ENCODE results near the gene GCFC2. TPM values are rescaled to one million over a fixed set of nuclear protein-coding genes. Genes with fewer than 3 reads are reported as not detected.

GCFC2 gene
- total and polyA plus RNA-seq, 9 of the 15 experiments (the other 6 are each of a cell fraction or from before 2014, with no cell fraction given) = 10.5 to 40.6 (median 23.0) TPM

DNA sequence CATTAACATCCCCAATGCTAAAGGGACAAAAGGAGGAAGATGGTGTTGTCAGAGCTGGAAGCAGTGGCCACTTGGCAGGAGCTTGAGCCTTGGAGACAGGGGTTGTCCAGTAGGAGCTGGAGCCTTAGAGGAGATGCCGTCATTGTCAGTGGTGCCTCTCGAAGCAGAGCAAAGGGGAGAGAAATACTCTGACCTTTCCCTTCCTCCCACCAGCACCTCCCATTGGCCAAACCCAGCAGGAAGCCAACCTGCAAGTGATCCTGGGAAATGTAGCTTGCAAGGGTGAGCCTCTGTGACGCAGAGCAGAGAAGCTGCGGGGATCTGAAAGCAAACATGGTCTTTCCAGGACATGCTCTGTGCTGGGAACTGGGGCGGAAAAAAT is 97.9 kb downstream of the GCFC2 start:
- in situ Hi-C loops (cut with MboI) (loop anchor here (10.0 to 25.0 kb wide), 3 partner anchors 551 to 901 kb away; no protein-coding TSS in a partner anchor), intact Hi-C loops (cut with micrococcal nuclease) (no loop called here)
- no peak overlapping the region for H2AFZ ChIP-seq (ENCODE audit: low read depth, low read length)
- H3K9me1 ChIP-seq (ENCODE audit: control insufficient read depth, insufficient read depth, low read length) = no peaks in the 10 kb centered on the region
- no peak for DNase-seq (ENCODE audit: extremely low read depth in 1 of 4, low spot score in 3 of 4)
- H3K9me3 ChIP-seq (replicated peaks; ENCODE audit: control insufficient read depth, insufficient read depth, low read depth, low read length) = no peaks in the 10 kb centered on the region
- no peak overlapping the region for H3K27ac ChIP-seq (ENCODE audit: extremely low read depth, low read depth, low read length)
- 2% methylated on average over 5 of the region's 5 CpGs for WGBS (ENCODE audit: insufficient coverage, low coverage, missing lambda C conversion rate)
- BruUV-seq (replicated peaks) = no TSS peak
- no peaks in the 10 kb centered on the region for H3K79me2 ChIP-seq (ENCODE audit: control insufficient read depth, insufficient read depth, low read length)
- peaks cover 0 to 3% of the 10 kb centered on the region in 2 experiments; a peak in 2 of 5 replicates for H3K4me1 ChIP-seq (replicated peaks in 1 of 2; ENCODE audit: control insufficient read depth in 2 of 2, insufficient read depth in 2 of 2, low read length in 2 of 2)
- CTCF ChIA-PET (ENCODE audit: low intra/inter-chr PET ratio) = no interaction called here
- POLR2A ChIA-PET = no interaction called here
- H3K4me3 ChIP-seq = no peak overlapping the region
- no peak for FAIRE-seq
- H3K27me3 ChIP-seq (ENCODE audit: control insufficient read depth in 2 of 2, insufficient read depth in 2 of 2, low read length in 2 of 2) = peaks cover 0 to 8% of the 10 kb centered on the region in 2 experiments; a peak in 3 of 5 replicates
- no peaks in the 10 kb centered on the region for H3K36me3 ChIP-seq (ENCODE audit: control insufficient read depth, insufficient read depth, low read length)
- no peaks in the 10 kb centered on the region; the same call in none of the 2 replicates for H4K20me1 ChIP-seq (replicated peaks; ENCODE audit: control insufficient read depth, insufficient read depth, low read length)
- TF ChIP-seq RFX5 (IDR thresholded peaks at IDR 0.05; ENCODE audit: low read depth, low read length) (no peak), PRPF4 (IDR thresholded peaks at IDR 0.05; ENCODE audit: insufficient read depth, low read depth, low read length, poor library complexity, severe bottlenecking) (no peak), U2AF1 (optimal IDR thresholded peaks at IDR 0.05; ENCODE audit: low read depth, low read length) (no peak), ZNF696 (CRISPR knock-in tag; conservative IDR thresholded peaks at IDR 0.05) (no peak), ELF4 (CRISPR knock-in tag; IDR thresholded peaks at IDR 0.05) (no peak), SIRT6 (IDR thresholded peaks at IDR 0.05; ENCODE audit: low read depth, low read length) (no peak), ZZZ3 (IDR thresholded peaks at IDR 0.05) (no peak), PURB (CRISPR knock-in tag; IDR thresholded peaks at IDR 0.05; ENCODE audit: low read depth) (no peak)
- no peak for ATAC-seq
- no peak overlapping the region for H3K9ac ChIP-seq (ENCODE audit: insufficient read depth in 1 of 2, low read depth in 2 of 2, low read length in 2 of 2)
- H3K4me2 ChIP-seq (ENCODE audit: insufficient read depth, low read length) = no peak overlapping the region

Small RNAs within 50 kb of the gene (small RNA-seq; reads per million reads assigned to genes)
- gene RF00012 = not detected

Other genes with a start within 250 kb of the GCFC2 start
- not detected in 2 replicates for gene EVA1A, start 150.0 kb downstream of the GCFC2 start, total RNA-seq (2014; rRNA removed)
- not detected in 2 replicates for gene EVA1A, start 150.0 kb downstream of the GCFC2 start, total RNA-seq (2014; rRNA removed; fragmentation: Illumina TruSeq; extraction: Trizol)
- not detected in 2 replicates for gene EVA1A, start 150.0 kb downstream of the GCFC2 start, total RNA-seq (2015; rRNA removed; fragmentation: Illumina TruSeq; extraction: Trizol)
- not detected in 2 replicates for gene EVA1A, start 150.0 kb downstream of the GCFC2 start, total RNA-seq (2021)
- not detected in 2 replicates for gene EVA1A, start 150.0 kb downstream of the GCFC2 start, polyA plus RNA-seq (2011; rRNA removed)
- not detected in 2 replicates for gene EVA1A, start 150.0 kb downstream of the GCFC2 start, polyA plus RNA-seq (2014; fragmentation: Illumina TruSeq; extraction: Trizol)
- not detected for gene EVA1A, start 150.0 kb downstream of the GCFC2 start, polyA plus RNA-seq (2014; fragmentation: Nextera tagmentation; extraction: Ambion mirVana)
- gene EVA1A, start 150.0 kb downstream of the GCFC2 start, polyA plus RNA-seq (2014; rRNA removed) = not detected in 2 replicates
- gene MRPL19, start 64.1 kb downstream of the GCFC2 start, total RNA-seq (2014; rRNA removed) = 64.3 and 65.9 TPM in 2 replicates
- 59.5 and 66.0 TPM in 2 replicates for gene MRPL19, start 64.1 kb downstream of the GCFC2 start, total RNA-seq (2014; rRNA removed; fragmentation: Illumina TruSeq; extraction: Trizol)
- gene MRPL19, start 64.1 kb downstream of the GCFC2 start, total RNA-seq (2015; rRNA removed; fragmentation: Illumina TruSeq; extraction: Trizol) = 54.3 and 56.3 TPM in 2 replicates
- 61.1 and 68.3 TPM in 2 replicates for gene MRPL19, start 64.1 kb downstream of the GCFC2 start, total RNA-seq (2021)
- 26.2 and 60.2 TPM in 2 replicates for gene MRPL19, start 64.1 kb downstream of the GCFC2 start, polyA plus RNA-seq (2011; rRNA removed)
- 42.8 and 50.0 TPM in 2 replicates for gene MRPL19, start 64.1 kb downstream of the GCFC2 start, polyA plus RNA-seq (2014; fragmentation: Illumina TruSeq; extraction: Trizol)
- 10 to 100 TPM in 1 of 2 experiments, 1 to 10 TPM in 1; 9.7 to 11.8 TPM for gene MRPL19, start 64.1 kb downstream of the GCFC2 start, polyA plus RNA-seq (2014; fragmentation: Nextera tagmentation; extraction: Ambion mirVana)
- gene MRPL19, start 64.1 kb downstream of the GCFC2 start, polyA plus RNA-seq (2014; rRNA removed) = 56.1 and 70.0 TPM in 2 replicates

Measured in K562 (cell line).